ENCODE data around the gene SYNE1.
"Not testable (repeated sequence)": the region's sequence is repeated elsewhere in the genome, so short reads cannot be mapped to it uniquely, and the experiment has no call there.

Gene SYNE1, protein sequence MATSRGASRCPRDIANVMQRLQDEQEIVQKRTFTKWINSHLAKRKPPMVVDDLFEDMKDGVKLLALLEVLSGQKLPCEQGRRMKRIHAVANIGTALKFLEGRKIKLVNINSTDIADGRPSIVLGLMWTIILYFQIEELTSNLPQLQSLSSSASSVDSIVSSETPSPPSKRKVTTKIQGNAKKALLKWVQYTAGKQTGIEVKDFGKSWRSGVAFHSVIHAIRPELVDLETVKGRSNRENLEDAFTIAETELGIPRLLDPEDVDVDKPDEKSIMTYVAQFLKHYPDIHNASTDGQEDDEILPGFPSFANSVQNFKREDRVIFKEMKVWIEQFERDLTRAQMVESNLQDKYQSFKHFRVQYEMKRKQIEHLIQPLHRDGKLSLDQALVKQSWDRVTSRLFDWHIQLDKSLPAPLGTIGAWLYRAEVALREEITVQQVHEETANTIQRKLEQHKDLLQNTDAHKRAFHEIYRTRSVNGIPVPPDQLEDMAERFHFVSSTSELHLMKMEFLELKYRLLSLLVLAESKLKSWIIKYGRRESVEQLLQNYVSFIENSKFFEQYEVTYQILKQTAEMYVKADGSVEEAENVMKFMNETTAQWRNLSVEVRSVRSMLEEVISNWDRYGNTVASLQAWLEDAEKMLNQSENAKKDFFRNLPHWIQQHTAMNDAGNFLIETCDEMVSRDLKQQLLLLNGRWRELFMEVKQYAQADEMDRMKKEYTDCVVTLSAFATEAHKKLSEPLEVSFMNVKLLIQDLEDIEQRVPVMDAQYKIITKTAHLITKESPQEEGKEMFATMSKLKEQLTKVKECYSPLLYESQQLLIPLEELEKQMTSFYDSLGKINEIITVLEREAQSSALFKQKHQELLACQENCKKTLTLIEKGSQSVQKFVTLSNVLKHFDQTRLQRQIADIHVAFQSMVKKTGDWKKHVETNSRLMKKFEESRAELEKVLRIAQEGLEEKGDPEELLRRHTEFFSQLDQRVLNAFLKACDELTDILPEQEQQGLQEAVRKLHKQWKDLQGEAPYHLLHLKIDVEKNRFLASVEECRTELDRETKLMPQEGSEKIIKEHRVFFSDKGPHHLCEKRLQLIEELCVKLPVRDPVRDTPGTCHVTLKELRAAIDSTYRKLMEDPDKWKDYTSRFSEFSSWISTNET (N-terminal part only)

DNA sequence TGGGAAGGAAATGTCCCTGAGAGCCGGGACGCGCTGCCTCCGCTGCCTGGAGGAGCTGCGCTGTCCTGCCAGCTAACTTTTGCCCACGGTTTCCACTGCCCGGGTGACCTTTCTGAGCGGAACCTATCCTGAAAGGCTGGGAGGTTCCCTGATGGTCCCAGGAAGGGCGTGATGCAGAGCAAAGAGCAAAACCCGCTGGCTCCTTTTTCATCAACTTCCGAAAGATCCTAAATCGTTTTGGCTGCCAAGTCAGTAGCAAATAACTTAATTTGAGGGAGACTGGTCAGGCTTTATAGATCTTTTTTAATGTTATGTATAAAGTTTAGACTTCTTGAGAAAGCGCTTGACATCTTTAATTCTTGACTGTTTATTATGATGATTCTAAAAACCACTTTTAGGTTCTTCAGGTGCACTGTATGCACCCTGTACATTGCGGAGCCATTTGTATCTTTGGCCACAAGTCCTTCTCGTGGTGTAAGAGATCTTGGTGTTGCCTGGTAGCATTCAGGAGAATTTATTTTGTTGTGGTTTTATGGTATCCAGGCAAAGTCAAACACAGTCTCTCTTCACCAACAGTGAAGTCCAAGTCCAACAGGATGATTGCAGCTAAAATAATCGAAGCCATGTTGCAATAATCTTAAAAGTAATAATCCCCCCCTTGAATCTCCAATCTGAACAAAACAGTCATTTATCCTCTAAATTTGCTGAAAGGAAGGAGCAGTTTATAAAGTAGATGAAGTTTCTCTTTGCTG lies at the start of gene SYNE1:
SYNE1 (minus strand) TSS at position 67 of the 752 bp plus-strand sequence. CDS start 9,031 bp downstream, outside the sequence.
- no peak for DNase-seq (ENCODE audit: low spot score)

DNA sequence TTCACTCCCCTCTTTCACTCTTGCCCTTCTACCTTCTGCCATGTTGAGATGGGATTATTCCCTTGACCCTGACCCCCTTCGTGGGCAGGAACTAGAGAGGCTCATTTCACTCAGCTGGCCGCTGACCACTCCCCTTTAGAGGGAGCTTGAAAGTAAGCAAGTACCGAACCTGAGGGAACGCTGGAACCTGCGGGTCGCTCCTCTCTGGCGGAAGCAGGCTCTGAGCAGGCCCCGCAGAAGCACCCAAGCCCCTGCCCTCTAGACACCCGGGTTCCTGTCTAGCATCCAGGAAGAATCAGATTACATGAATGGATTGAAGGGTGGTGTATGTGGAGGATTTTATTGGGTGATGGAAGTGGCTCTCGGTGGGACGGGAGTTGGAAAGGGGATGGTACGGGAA lies 48.7 kb upstream of the SYNE1 start:
- DNase-seq (ENCODE audit: low spot score): no peak

DNA sequence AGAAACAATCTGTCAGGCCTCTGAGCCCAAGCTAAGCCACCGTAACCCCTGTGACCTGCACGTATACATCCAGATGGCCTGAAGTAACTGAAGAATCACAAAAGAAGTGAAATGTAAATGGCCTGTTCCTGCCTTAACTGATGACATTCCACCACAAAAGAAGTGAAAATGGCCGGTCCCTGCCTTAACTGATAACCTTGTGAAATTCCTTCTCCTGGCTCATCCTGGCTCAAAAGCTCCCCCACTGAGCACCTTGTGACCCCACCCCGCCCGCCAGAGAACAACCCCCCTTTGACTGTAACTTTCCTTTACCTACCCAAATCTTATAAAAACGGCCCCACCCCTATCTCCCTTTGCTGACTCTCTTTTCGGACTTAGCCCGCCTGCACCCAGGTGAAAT lies 45.8 kb upstream of the SYNE1 start:
- DNase-seq (ENCODE audit: low spot score): not testable (repeated sequence)

DNA sequence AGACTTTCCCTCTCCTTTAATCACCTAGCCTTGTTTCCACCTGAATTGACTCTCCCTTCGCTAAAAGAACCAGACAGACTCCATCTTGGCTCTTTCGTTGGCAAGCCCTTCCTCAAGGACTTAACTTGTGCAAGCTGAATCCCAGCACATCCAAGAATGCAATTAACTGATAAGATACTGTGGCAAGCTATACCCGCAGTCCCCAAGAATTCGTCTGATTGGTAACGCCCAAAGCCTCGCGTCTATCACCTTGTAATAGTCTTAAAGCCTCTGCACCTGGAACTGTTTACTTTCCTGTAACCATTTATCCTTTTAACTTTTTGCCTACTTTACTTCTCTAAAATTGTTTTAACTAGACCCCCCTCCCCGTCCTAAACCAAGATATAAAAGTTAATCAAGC lies 45.0 kb upstream of the SYNE1 start:
- DNase-seq (ENCODE audit: low spot score): no peak

DNA sequence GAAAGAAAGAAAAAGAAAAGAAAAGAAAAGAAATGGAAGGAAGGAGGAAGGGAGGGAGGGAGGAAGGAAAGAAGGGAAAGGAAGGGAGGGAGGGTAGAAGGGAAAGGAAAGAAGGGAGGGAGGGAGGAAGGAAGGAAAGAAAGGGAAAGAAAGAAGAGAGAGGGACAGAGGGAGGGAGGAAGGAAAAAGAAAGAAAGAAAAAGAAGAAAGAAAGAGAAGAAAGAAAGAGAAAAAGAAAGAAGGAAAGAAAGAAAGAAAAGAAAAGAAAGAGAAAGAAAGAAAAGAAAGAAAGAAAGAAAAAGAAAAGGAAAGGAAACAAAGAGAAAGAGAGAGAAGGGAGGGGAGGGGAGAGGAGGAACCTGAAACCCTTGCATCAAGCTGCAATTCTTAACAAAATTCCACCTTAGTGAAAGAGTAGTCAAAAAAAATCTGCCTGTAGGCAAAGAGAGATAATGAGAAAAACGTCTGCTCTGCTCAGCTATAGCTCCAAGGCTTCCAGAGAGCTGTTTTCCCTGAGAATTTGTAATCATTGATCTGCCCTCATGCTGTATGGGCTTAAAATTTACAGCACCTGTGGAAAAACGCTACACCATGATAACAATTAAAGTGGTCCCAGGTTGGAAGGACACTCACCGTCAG lies 43.8 kb upstream of the SYNE1 start:
- DNase-seq (ENCODE audit: low spot score): no peak

DNA sequence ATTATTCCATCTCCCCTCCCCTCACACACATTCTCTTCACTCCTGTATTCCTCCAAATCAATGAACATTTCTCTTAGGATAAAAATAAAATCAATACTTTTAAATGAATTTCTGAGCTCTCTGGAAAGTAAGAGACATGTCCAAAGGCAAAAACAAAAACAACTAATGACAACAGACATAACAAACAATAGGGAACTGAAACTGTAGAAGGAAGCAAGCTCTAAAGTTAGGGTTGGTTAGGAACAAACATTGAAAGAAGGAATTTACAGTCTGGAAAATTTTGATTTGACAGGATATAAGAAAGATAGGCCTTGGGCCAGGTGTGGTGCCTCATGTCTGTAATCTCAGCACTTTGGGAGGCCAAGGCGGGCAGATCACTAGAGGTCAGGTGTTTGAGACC lies 43.0 kb upstream of the SYNE1 start:
- no peak for DNase-seq (ENCODE audit: low spot score)

DNA sequence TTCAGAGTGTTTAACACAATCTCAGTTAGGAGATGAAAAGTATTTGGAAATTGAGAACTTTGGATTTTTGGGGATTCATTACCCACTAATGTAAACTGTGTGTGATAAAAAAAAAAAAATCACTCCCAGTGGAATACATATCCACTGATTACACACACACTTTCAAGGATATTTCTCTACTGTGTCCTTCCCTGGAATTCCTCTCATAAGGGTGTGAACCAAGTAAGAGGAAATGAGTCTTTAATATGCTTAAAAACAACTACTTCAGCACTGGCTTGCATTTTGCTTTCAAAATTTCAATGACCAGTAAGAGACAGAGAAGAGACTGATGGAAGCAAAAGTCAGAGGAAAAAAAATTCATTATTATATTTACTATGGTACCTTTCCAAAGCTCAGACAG lies 36.1 kb upstream of the SYNE1 start:
- no peak for DNase-seq (ENCODE audit: low spot score)

DNA sequence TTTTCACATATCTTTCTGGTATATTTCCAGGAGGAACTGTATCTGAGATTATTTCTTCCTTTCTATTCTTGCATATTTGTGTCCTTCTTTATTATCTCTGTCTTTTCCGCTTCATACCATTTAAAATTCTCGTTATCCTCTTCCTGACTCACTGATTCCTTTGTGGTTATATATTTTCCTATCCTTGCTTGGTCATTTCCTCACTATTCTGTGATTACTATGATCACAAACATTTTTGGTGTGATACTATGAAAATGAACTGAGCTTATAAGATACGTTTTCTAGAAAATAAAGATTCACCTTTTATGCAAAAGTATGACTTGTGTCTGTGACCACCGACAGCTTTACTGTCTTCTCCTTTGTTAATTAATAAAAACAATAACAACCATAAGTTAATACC lies 34.0 kb upstream of the SYNE1 start:
- DNase-seq (ENCODE audit: low spot score): no peak

DNA sequence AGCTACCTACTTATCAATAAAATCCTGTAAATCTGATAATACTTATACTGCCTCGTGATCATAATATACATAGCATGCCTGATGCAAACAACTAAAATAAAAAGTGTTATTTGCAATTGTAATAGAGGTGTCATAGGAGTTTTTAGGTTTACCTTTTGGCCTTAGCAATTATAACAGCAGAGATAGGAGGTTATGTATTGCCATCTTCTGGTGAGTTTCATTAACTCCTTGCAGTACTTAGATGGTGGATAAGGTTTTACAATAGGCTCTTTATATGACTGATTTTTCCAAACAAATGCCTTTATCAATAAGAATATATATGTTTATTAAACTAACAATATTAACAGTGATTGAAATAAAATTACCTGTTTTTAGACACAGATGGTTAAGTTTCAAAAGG lies 32.7 kb upstream of the SYNE1 start:
- no peak for DNase-seq (ENCODE audit: low spot score)

DNA sequence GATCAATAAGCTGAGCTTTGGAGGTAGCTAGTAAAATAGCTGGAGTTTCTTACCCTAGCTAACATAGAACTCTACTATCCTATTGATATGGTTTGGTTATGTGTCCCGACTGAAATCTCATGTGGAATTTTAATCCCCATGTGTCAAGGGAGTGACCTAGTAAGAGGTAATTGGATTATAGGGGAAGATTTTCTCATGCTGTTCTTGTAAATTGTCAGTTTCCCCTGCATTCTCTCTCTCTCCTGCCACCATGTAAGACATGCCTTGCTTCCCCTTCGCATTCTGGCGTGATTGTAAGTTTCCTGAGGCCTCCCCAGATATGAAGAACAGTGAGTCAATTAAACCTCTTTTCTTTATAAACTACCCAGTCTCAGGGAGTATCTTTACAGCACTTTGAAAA lies 24.6 kb upstream of the SYNE1 start:
- no peak for DNase-seq (ENCODE audit: low spot score)

DNA sequence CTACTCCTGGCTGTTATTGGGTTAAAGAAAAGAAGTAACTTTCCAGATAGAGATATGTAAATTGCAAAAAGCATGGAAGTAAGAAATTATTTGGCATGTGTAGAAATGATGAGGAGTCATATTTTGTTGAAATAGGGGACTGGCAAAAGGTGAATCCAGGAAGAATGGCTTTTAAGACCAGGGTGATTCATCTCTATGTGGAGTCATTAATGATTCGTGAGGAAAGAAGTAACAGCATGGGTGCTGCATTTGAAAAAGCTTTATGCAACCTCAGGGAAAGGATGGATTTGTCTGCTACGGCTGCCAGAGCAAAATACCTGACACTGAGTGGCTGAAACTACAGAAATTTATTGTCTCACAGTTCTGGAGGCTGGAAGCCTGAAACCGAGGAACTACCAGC lies 14.8 kb upstream of the SYNE1 start:
- no peak for DNase-seq (ENCODE audit: low spot score)

DNA sequence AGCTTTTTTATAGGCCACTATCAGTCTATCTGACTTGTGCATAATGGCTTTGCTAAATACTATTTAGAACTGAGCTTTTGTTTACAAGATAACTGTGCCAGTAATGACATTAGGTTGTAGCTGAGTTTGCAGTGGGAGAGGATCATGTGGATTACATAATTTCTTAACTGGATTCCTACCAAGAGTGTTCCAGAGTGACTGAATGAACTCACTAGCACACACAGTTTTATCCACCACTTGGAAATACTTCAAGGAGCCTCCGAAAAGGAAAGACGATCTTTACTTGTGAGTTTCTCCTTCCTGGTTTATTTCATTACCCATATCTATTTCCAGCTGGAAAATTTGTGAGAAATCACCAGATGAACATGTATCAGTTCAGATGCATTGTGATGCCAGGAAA lies 10.9 kb upstream of the SYNE1 start:
- DNase-seq (ENCODE audit: low spot score): no peak

DNA sequence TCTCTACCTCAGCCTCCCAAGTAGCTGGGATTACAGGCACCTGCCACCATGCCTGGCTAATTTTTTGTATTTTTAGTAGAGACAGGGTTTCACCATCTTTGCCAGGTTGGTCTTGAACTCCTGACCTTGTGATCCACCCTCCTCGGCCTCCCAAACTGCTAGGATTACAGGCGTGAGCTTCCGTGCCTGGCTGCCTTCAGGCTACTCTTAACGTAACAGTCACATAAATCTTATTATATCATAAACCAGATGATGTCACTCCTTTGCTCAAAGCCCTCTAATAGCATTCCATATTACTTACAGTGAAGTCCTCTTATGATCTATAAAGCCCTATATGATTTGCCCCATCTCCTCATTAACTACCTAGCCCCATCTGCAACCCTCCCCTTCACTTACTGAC lies 9.6 kb upstream of the SYNE1 start:
- not testable (repeated sequence) for DNase-seq (ENCODE audit: low spot score)

DNA sequence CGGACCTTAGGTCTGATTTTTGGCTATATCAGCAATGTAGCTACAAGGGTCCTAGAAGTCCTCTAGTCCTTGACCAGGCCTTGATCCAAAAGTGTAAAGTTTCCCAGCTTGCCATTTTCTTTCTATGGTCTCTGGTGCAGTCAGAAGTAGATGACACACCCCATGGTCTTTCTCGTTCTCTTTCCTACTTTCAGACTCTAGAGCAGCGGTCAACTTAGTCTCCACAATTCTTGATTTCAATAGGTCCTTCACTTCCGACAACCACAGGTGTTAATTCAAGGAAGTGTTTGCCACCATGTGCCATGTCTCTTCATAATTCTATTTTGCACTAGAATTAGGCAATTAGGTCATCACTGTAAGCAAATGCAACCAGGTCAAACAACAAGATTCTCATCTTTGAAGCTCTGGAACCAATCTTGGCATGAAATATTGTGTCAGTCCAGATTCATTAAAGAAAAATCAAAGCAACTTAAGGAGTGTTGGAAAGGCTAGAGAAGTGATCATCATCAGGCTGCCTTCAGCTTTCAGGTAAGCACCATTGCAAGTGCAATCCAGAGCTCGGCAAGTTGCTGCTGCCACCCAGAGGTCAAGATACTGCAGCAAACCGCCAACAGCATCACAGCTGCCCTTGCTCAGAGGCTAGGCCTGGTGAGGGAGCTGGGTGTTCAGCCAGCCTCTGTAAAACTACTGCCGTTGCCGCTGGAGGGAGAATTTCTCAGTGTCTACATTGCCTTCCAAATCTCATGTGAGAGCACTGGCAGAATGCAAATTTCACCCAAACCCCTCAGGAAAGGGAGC lies 5.6 kb upstream of the SYNE1 start:
- no peak for DNase-seq (ENCODE audit: low spot score)

DNA sequence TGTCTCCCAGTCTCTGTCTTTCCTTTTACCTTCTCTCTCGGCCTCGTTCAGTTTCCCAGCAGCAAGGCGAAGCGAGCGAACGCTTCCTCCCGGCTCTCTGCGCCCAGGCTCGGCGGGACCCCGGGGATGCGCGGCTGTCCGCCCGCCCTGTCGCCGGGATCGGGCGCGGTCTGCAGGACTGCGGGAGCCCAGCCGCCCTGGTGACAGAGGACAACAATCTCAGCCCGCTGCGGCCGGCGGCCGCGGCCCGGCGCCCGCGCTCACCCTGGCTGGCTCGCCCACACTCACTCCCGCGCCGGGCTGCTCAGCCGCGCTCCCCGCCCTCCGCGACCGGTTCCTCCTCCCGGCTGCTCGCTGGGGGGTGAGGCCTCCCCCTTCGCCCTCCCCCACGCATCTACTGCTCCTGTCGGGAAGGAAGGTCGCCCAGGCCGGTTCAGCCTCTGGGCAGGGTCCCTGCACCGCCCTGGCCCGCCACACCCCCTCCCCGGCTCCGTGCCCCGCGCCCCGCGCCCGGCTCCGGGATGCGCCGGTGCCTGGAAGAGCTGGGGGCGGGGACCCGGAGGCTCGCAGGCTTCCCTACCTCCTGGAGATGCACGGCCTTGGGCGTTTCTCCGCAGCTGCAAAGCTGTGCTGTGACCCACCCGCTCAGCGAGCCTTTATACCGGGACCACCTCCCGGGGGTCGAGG lies 410 bp downstream of the SYNE1 start:
- DNase-seq (ENCODE audit: low spot score): no peak

DNA sequence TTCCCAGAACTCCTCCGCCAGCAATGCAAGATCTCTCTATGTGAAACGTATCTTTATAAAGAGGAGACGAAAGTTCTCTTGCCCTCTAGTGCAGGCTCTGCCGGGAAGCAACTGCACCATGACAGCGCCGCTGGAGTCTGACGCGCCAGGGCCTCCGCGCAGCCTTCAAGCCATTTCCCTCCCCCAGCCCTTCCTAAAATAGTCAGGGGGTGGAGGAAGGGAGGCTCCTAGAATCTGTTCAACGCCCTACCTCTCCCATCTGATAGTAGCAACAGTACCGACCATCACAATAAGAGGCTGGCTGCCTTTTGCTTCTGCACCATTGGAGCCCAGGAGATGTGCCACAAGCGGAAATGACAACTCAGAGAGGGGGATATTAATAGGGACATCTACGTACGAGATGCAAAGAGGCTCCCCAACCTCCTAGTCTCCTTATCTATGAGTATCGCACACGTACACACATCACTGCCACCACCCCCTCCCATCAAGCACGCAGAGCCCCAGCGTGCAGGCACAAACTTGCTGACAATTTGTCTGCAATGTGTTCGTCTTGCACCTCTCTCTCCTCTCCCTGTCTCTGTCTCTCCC lies 1.0 kb downstream of the SYNE1 start:
- DNase-seq (ENCODE audit: low spot score): no peak

DNA sequence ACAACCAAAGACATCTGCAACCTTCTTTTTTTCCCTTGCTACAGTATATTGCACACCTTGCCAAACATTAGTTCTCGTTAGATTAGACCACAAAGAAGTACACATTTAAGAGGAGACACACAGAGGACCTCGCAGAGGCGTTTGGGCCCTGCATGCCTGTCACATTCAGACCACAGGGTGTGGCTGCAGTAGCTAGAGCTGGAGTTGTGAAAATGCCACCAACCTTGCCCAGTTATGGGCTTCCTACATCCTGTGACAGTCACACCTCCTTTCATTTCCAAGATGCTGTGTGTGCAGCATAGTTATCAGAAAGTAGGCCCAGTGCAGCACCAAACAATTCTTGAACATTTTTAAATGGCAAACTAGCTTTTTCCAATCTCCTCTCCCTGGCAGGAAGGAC lies 2.4 kb downstream of the SYNE1 start:
- DNase-seq (ENCODE audit: low spot score): no peak

DNA sequence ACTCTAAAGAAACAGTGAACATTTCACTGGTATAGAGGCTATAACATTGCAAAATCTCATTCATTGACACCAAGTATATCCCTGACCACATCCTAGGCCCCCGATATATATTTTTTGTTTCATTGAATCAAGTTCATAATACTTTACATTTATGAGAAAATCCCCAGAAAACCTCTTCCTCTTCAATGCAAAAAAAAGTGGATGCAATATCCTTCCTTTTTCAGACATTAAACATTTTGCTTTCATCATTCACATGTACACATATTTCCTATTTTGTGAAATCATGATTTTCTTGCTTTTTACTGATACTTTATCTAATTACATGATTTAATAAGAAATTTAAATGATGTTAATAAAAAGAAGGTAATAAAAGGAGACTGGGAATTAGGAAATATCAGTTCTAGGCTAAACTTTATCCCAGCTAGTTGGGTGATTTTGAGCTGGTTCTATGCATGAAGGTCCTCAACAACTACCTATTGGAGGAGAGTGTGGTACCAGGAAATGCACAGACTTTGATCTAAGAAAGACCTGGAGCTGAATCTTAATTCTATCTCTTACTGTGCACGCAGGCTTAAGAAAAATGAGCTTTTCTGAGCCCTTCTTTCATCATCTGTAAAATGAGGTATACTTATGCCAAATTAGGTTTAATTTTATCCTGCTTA lies 4.9 kb downstream of the SYNE1 start:
- DNase-seq (ENCODE audit: low spot score): no peak

DNA sequence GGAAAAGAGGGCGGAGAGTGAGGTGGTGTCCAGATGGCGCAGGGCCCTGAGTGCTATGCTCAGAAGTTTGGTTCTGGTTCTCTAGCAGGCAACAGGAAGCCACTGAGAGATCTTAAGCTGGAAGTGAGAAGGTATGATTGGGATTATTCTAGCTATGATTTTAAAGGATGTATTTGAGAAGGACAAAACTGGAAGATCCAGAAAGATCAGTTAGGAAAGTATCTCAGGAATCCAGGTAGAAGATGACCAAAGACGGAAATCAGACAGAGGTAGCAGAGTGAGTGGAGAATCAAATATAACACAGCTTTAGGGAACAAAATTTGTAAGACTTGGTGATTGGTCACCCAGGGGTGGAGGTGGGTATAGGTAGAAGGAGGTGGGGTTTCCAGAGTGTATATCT lies 5.8 kb downstream of the SYNE1 start:
- DNase-seq (ENCODE audit: low spot score): no peak
